PFSK-1 (cell line): Measurements from ENCODE around the gene UCMA.

ENCODE experiments used
- POLR2AphosphoS5 ChIP-seq: IDR thresholded peaks from 2 replicates; pipeline ENCODE4 v1.6.1; 2012; ENCODE audit warnings: low read depth, mild to moderate bottlenecking, control low read depth, low read length, moderate library complexity
- TAF1 ChIP-seq: IDR thresholded peaks from 2 replicates; pipeline ENCODE4 v1.6.1; 2012; ENCODE audit warnings: low read length, control low read depth, borderline replicate concordance; ENCODE audit not compliant: insufficient read depth
- TF ChIP-seq, protein P1 (sequence below), 2 experiments: IDR thresholded peaks; 2 replicates each; pipeline versions ENCODE4 v1.6.1 to v1.8.0; 2011 to 2012; ENCODE audit warnings: low read depth in 2 of 2, low read length in 2 of 2, control low read depth in 1 of 2, inconsistent platforms in 1 of 2, mild to moderate bottlenecking in 1 of 2, moderate library complexity in 1 of 2; ENCODE audit not compliant: insufficient read depth in 1 of 2

DNA sequence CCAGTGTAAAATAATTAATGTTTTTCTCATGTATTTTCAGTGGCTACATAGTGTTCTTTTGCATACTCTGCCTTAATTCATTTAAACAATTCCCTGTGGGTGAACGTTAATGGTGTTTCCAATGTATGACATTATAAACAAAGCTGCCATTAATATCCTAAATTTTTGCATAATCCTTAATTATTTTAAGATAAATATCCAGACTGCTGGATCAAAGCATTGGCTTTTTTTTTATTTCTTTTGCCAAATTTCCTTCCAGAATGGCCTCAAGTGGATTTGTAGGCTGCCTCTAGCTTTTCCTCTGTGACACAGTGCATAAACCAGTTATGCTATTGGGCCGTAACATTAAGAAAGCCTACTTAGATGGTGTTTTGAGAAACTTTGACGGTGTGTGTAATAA lies 43.4 kb downstream of the UCMA start:
- TF ChIP-seq TAF1 (no peak), POLR2AphosphoS5 (no peak)
- TF ChIP-seq, protein P1, sequence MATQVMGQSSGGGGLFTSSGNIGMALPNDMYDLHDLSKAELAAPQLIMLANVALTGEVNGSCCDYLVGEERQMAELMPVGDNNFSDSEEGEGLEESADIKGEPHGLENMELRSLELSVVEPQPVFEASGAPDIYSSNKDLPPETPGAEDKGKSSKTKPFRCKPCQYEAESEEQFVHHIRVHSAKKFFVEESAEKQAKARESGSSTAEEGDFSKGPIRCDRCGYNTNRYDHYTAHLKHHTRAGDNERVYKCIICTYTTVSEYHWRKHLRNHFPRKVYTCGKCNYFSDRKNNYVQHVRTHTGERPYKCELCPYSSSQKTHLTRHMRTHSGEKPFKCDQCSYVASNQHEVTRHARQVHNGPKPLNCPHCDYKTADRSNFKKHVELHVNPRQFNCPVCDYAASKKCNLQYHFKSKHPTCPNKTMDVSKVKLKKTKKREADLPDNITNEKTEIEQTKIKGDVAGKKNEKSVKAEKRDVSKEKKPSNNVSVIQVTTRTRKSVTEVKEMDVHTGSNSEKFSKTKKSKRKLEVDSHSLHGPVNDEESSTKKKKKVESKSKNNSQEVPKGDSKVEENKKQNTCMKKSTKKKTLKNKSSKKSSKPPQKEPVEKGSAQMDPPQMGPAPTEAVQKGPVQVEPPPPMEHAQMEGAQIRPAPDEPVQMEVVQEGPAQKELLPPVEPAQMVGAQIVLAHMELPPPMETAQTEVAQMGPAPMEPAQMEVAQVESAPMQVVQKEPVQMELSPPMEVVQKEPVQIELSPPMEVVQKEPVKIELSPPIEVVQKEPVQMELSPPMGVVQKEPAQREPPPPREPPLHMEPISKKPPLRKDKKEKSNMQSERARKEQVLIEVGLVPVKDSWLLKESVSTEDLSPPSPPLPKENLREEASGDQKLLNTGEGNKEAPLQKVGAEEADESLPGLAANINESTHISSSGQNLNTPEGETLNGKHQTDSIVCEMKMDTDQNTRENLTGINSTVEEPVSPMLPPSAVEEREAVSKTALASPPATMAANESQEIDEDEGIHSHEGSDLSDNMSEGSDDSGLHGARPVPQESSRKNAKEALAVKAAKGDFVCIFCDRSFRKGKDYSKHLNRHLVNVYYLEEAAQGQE (IDR thresholded peaks at IDR 0.05; ENCODE audit: insufficient read depth in 1 of 2, low read depth in 2 of 2, low read length in 2 of 2) = no peak
